ENCODE results near the gene ESF1. TPM values are rescaled to one million over a fixed set of nuclear protein-coding genes. Genes with fewer than 3 reads are reported as not detected.

The ESF1 gene
- total and polyA plus RNA-seq, 2 donors (not counting 1 experiment from before 2014, with no cell fraction given) = 0.81 to 13.9 TPM

- intact Hi-C loops (cut with micrococcal nuclease) = no loop called here
- no peaks in the 10 kb centered on the region for H3K4me1 Mint-ChIP-seq
- Histone ChIP-seq H3K9me3 (ENCODE audit: control extremely low read depth in 1 of 3, control insufficient read depth in 2 of 3, insufficient read depth in 1 of 3, low read length in 2 of 3) (no peaks in the 10 kb centered on the region), H3K4me3 (ENCODE audit: control extremely low read depth in 1 of 5, extremely low read depth in 1 of 5, insufficient read depth in 1 of 5, low read depth in 2 of 5, low read length in 4 of 5) (no peak overlapping the region), H3K9ac (ENCODE audit: low read length) (no peak overlapping the region), H4K20me1 (ENCODE audit: control insufficient read depth, insufficient read depth, low read length, poor library complexity, severe bottlenecking) (no peaks in the 10 kb centered on the region), H3K27me3 (replicated peaks in 1 of 4; ENCODE audit: control extremely low read depth in 1 of 4, control insufficient read depth in 3 of 4, insufficient read depth in 4 of 4, low read length in 3 of 4) (no peaks in the 10 kb centered on the region), H3K4me1 (ENCODE audit: control insufficient read depth in 2 of 2, insufficient read depth in 2 of 2, low read length in 2 of 2) (no peaks in the 10 kb centered on the region), H3K36me3 (replicated peaks in 1 of 2; ENCODE audit: control extremely low read depth in 1 of 2, control insufficient read depth in 1 of 2, extremely low read depth in 1 of 2, insufficient read depth in 2 of 2, low read length in 1 of 2) (peaks cover 26 to 67% of the 10 kb centered on the region in 2 experiments), H3K27ac (ENCODE audit: low read length in 2 of 2) (no peak overlapping the region), H2AFZ (ENCODE audit: insufficient read depth, low read depth, low read length, poor library complexity, severe bottlenecking) (no peak overlapping the region), H3K79me2 (ENCODE audit: control insufficient read depth, insufficient read depth, low read length) (no peaks in the 10 kb centered on the region), H3K4me2 (replicated peaks; ENCODE audit: low read depth, low read length, poor library complexity, severe bottlenecking) (no peak overlapping the region)
- WGBS (ENCODE audit: insufficient coverage) = 75% methylated on average over 2 of the region's 2 CpGs
- CTCF ChIA-PET = interaction anchor here (0.9 kb wide), 1 partner anchor 11 kb away, joined by 3 read pairs; no protein-coding TSS in a partner anchor
- no peak overlapping the region for H3K4me3 Mint-ChIP-seq
- H3K27ac Mint-ChIP-seq = no peak overlapping the region
- H3K27me3 Mint-ChIP-seq = no peaks in the 10 kb centered on the region
- POLR2A ChIA-PET = no interaction called here
- DNase-seq = no peak
- no peaks in the 10 kb centered on the region for H3K9me3 Mint-ChIP-seq (ENCODE audit: insufficient read depth)
- TF ChIP-seq CTCF (IDR thresholded peaks at IDR 0.05) (no peak), EZH2 (IDR thresholded peaks at IDR 0.05; ENCODE audit: borderline replicate concordance, insufficient read depth, low read depth, low read length, poor library complexity, severe bottlenecking) (no peak)
- no peak for ATAC-seq (ENCODE audit: low read depth)
These were observed 24.7 kb upstream of the ESF1 start for GRCh38 chr20:13809373-13809772.

GRCh38 chr20:13800728-13801134 is 16.0 kb upstream of the ESF1 start:
- intact Hi-C loops (cut with micrococcal nuclease) = no loop called here
- ChIA-PET CTCF (interaction anchor here (0.8 kb wide), 1 partner anchor 19 kb away, joined by 3 read pairs; no protein-coding TSS in a partner anchor), POLR2A (no interaction called here)
- Histone ChIP-seq H4K20me1 (ENCODE audit: control insufficient read depth, insufficient read depth, low read length, poor library complexity, severe bottlenecking) (no peaks in the 10 kb centered on the region), H3K36me3 (replicated peaks in 1 of 2; ENCODE audit: control extremely low read depth in 1 of 2, control insufficient read depth in 1 of 2, extremely low read depth in 1 of 2, insufficient read depth in 2 of 2, low read length in 1 of 2) (peaks cover 2 to 68% of the 10 kb centered on the region in 2 experiments), H3K4me1 (ENCODE audit: control insufficient read depth in 2 of 2, insufficient read depth in 2 of 2, low read length in 2 of 2) (no peaks in the 10 kb centered on the region), H3K4me2 (replicated peaks; ENCODE audit: low read depth, low read length, poor library complexity, severe bottlenecking) (no peak overlapping the region), H3K9ac (ENCODE audit: low read length) (no peak overlapping the region), H3K9me3 (ENCODE audit: control extremely low read depth in 1 of 3, control insufficient read depth in 2 of 3, insufficient read depth in 1 of 3, low read length in 2 of 3) (no peaks in the 10 kb centered on the region), H2AFZ (ENCODE audit: insufficient read depth, low read depth, low read length, poor library complexity, severe bottlenecking) (no peak overlapping the region), H3K79me2 (ENCODE audit: control insufficient read depth, insufficient read depth, low read length) (no peaks in the 10 kb centered on the region), H3K4me3 (ENCODE audit: control extremely low read depth in 1 of 5, extremely low read depth in 1 of 5, insufficient read depth in 1 of 5, low read depth in 2 of 5, low read length in 4 of 5) (no peak overlapping the region), H3K27me3 (replicated peaks in 1 of 4; ENCODE audit: control extremely low read depth in 1 of 4, control insufficient read depth in 3 of 4, insufficient read depth in 4 of 4, low read length in 3 of 4) (no peaks in the 10 kb centered on the region), H3K27ac (ENCODE audit: low read length in 2 of 2) (no peak overlapping the region)
- no peaks in the 10 kb centered on the region for H3K4me1 Mint-ChIP-seq
- no peaks in the 10 kb centered on the region for H3K9me3 Mint-ChIP-seq (ENCODE audit: insufficient read depth)
- no peak overlapping the region for H3K27ac Mint-ChIP-seq
- DNase-seq (no peak), ATAC-seq (ENCODE audit: low read depth) (no peak)
- TF ChIP-seq CTCF (IDR thresholded peaks at IDR 0.05) (no peak), EZH2 (IDR thresholded peaks at IDR 0.05; ENCODE audit: borderline replicate concordance, insufficient read depth, low read depth, low read length, poor library complexity, severe bottlenecking) (no peak)
- H3K4me3 Mint-ChIP-seq = no peak overlapping the region
- no peaks in the 10 kb centered on the region for H3K27me3 Mint-ChIP-seq
- 69% methylated on average over 4 of the region's 7 CpGs for WGBS (ENCODE audit: insufficient coverage)
